Endothelial cell of umbilical vein (primary cell): ENCODE measurements around the gene ZC3H12C.

Source experiments
- EZH2 ChIP-seq: IDR thresholded peaks from 2 replicates; pipeline ENCODE4 v1.6.1; 2012; ENCODE audit warnings: borderline replicate concordance, low read depth, mild to moderate bottlenecking, moderate library complexity, low read length, inconsistent platforms; ENCODE audit not compliant: severe bottlenecking
- POLR2A ChIP-seq: IDR thresholded peaks from 2 replicates; pipeline ENCODE4 v1.6.1; 2012; ENCODE audit warnings: low read depth, mild to moderate bottlenecking, control low read depth, low read length

GRCh38 chr11:110075105-110075846 is 17.9 kb upstream of the ZC3H12C start:
- TF ChIP-seq POLR2A (no peak), EZH2 (no peak)
